PC-3 (cell line): ENCODE data around the gene AGTPBP1. TPM values are rescaled to one million over a fixed set of nuclear protein-coding genes. Genes with fewer than 3 reads are reported as not detected.

Experiments used
- ATAC-seq: fragments of 200-7000 bp; cut with Tn5 transposase; 2 replicates; pipeline ENCODE4 v1.9.1; 2020; ENCODE audit warnings: mild to moderate bottlenecking, moderate library complexity
- BruUV-seq: library from RNA; stranded (reverse); fragments of 400-500 nt; replicated peaks from 2 replicates; lab custom pipeline; 2021; lab: Mats Ljungman, UMichigan
- CTCF ChIA-PET: fragments of 300-600 bp; sonication (Branson Sonifier 250); formaldehyde crosslinking; loops from one replicate; lab custom pipeline; 2022; ENCODE audit warnings: antibody characterized with exemption; lab: Charles Lee
- POLR2A ChIA-PET: fragments of 300-600 bp; sonication (Branson Sonifier 250); formaldehyde crosslinking; loops from one replicate; lab custom pipeline; 2022; ENCODE audit warnings: antibody characterized with exemption; ENCODE audit not compliant: unreplicated experiment; lab: Charles Lee
- DNase-seq: peaks from one replicate; pipeline ENCODE4 v3.0.0-alpha.2; 2015
- H2AFZ ChIP-seq: fragments of 300-600 bp; sonication (generic); 2 replicates; pipeline ENCODE4 v1.6.0; 2016; ENCODE audit warnings: antibody characterized with exemption, low read length
- H3F3A ChIP-seq: fragments of 300-600 bp; sonication (generic); one replicate; pipeline ENCODE4 v1.6.0; 2017; ENCODE audit warnings: antibody characterized with exemption, low read length, control low read depth, mild to moderate bottlenecking; ENCODE audit not compliant: unreplicated experiment
- H3K27ac ChIP-seq: fragments of 300-600 bp; sonication (generic); 2 replicates; pipeline ENCODE4 v1.5.1; 2016; ENCODE audit warnings: mild to moderate bottlenecking, low read length
- H3K27me3 ChIP-seq: fragments of 300-600 bp; sonication (generic); 2 replicates; pipeline ENCODE4 v1.6.1; 2016; ENCODE audit warnings: low read length, mixed read lengths
- H3K36me3 ChIP-seq: fragments of 300-600 bp; sonication (generic); 2 replicates; pipeline ENCODE4 v1.6.1; 2016; ENCODE audit warnings: low read depth, mixed run types, low read length, mixed read lengths
- H3K4me1 ChIP-seq: fragments of 300-600 bp; sonication (generic); 2 replicates; pipeline ENCODE4 v1.5.1; 2016; ENCODE audit warnings: low read length; ENCODE audit not compliant: insufficient read depth
- H3K4me2 ChIP-seq: fragments of 300-600 bp; sonication (generic); 2 replicates; pipeline ENCODE4 v1.6.0; 2016; ENCODE audit warnings: low read length
- H3K4me3 ChIP-seq: fragments of 300-600 bp; sonication (generic); 2 replicates; pipeline ENCODE4 v1.5.1; 2016; ENCODE audit warnings: mild to moderate bottlenecking, low read length, mixed read lengths
- H3K79me2 ChIP-seq: fragments of 300-600 bp; sonication (generic); 2 replicates; pipeline ENCODE4 v1.6.1; 2017; ENCODE audit warnings: low read length, mixed read lengths
- H3K9ac ChIP-seq: fragments of 300-600 bp; sonication (generic); 2 replicates; pipeline ENCODE4 v1.6.0; 2016; ENCODE audit warnings: mild to moderate bottlenecking, low read length
- H3K9me2 ChIP-seq: fragments of 300-600 bp; sonication (generic); replicated peaks from 2 replicates; pipeline ENCODE4 v1.6.1; 2016; ENCODE audit warnings: mixed run types, low read length, mixed read lengths
- H3K9me3 ChIP-seq: fragments of 300-600 bp; sonication (generic); 2 replicates; pipeline ENCODE4 v1.6.1; 2016; ENCODE audit warnings: low read length, mixed read lengths
- H4K20me1 ChIP-seq: fragments of 300-600 bp; sonication (generic); 2 replicates; pipeline ENCODE4 v1.6.1; 2016; ENCODE audit warnings: low read length, mixed read lengths
- EZH2 ChIP-seq: fragments of 300-600 bp; sonication (generic); IDR thresholded peaks from one replicate; pipeline ENCODE4 v1.6.1; 2017; ENCODE audit warnings: antibody characterized with exemption, mild to moderate bottlenecking, low read length; ENCODE audit not compliant: unreplicated experiment
- EZH2phosphoT487 ChIP-seq: fragments of 300-600 bp; sonication (generic); IDR thresholded peaks from 2 replicates; pipeline ENCODE4 v1.6.1; 2018; ENCODE audit warnings: mild to moderate bottlenecking, antibody characterized with exemption, low read length, borderline replicate concordance
- intact Hi-C: fragments of 100-400 bp; cut with micrococcal nuclease; formaldehyde crosslinking; loops from 2 replicates; pipeline ENCODE4 v1.9.0; 2023
- total RNA-seq: library from RNA; depleted of rRNA; stranded (reverse); fragments of >200 nt; gene quantifications from 2 replicates; pipeline ENCODE4 v1.2.3, GENCODE V29; 2014
- TF ChIP-seq, protein P1 (sequence below): fragments of 300-600 bp; sonication (generic); conservative IDR thresholded peaks from 2 replicates; pipeline ENCODE4 v1.5.1; 2017; ENCODE audit warnings: antibody characterized with exemption, low read depth, mild to moderate bottlenecking, low read length

Gene AGTPBP1
- total RNA-seq, 1 experiment from 2014 or later = 6.0 TPM

DNA sequence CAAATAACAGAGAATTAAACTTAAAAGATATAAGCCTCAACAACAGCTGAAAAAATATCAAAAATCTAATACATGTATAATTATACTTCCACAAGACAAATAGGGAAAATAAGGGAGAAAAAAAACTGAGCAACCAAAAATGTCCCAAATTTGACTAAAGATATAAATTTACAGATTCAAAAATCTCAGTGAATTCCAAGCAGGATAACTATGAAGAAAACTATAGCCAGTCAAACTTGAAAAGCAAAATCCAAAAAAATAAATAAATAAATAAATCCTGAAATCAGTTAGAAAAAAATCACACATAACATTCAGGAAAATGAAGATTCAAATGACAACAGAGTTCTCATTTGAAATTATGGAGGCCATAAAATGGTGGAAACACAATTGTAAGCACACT lies 56.7 kb downstream of the AGTPBP1 start:
- Histone ChIP-seq H3K4me3 (no peak overlapping the region), H3K9me2 (no peaks in the 10 kb centered on the region), H3K27ac (no peak overlapping the region), H3K9ac (no peak overlapping the region), H3K4me2 (no peak overlapping the region), H2AFZ (no peak overlapping the region), H3K36me3 (no peaks in the 10 kb centered on the region), H3K4me1 (no peaks in the 10 kb centered on the region), H3K79me2 (no peaks in the 10 kb centered on the region), H3K27me3 (no peaks in the 10 kb centered on the region), H4K20me1 (no peaks in the 10 kb centered on the region), H3F3A (no peaks in the 10 kb centered on the region), H3K9me3 (no peaks in the 10 kb centered on the region)
- TF ChIP-seq, protein P1, sequence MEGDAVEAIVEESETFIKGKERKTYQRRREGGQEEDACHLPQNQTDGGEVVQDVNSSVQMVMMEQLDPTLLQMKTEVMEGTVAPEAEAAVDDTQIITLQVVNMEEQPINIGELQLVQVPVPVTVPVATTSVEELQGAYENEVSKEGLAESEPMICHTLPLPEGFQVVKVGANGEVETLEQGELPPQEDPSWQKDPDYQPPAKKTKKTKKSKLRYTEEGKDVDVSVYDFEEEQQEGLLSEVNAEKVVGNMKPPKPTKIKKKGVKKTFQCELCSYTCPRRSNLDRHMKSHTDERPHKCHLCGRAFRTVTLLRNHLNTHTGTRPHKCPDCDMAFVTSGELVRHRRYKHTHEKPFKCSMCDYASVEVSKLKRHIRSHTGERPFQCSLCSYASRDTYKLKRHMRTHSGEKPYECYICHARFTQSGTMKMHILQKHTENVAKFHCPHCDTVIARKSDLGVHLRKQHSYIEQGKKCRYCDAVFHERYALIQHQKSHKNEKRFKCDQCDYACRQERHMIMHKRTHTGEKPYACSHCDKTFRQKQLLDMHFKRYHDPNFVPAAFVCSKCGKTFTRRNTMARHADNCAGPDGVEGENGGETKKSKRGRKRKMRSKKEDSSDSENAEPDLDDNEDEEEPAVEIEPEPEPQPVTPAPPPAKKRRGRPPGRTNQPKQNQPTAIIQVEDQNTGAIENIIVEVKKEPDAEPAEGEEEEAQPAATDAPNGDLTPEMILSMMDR = no peak
- TF ChIP-seq EZH2 = no peak
- no peak for TF ChIP-seq EZH2phosphoT487
- intact Hi-C loops = no loop called here
- ATAC-seq (no peak), DNase-seq (no peak)
- CTCF ChIA-PET = no interaction called here
- POLR2A ChIA-PET = no interaction called here
- BruUV-seq = no TSS peak

DNA sequence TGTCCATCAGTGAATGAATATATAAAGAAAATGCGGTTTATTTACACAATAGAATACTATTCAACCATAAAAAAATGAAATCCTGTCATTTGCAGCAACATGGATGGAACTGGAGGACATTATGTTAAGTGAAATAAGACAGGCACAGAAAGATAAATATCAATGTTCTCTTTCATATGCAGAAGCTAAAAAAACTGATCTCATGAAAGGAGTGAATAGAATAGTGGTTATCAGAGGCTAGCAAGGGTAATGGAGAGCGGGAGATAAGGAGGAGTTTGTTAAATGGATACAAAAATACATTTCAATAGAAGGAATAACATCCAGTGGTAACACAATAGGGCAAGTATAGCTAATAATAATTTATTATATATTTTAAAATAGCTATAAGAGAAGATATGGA lies 65.0 kb downstream of the AGTPBP1 start:
- Histone ChIP-seq H3K27ac (no peak overlapping the region), H3K36me3 (no peaks in the 10 kb centered on the region), H3K4me2 (no peak overlapping the region), H3K9me2 (no peaks in the 10 kb centered on the region), H3K4me3 (no peak overlapping the region), H3K79me2 (no peaks in the 10 kb centered on the region), H4K20me1 (no peaks in the 10 kb centered on the region), H3F3A (no peaks in the 10 kb centered on the region), H3K9ac (no peak overlapping the region), H3K9me3 (no peaks in the 10 kb centered on the region), H3K27me3 (no peaks in the 10 kb centered on the region), H2AFZ (no peak overlapping the region), H3K4me1 (no peaks in the 10 kb centered on the region)
- TF ChIP-seq EZH2 (no peak), EZH2phosphoT487 (no peak)
- TF ChIP-seq, protein P1 = no peak
- no peak for DNase-seq
- no peak for ATAC-seq
- BruUV-seq = no TSS peak
- intact Hi-C loops = no loop called here
- ChIA-PET CTCF (no interaction called here), POLR2A (no interaction called here)

DNA sequence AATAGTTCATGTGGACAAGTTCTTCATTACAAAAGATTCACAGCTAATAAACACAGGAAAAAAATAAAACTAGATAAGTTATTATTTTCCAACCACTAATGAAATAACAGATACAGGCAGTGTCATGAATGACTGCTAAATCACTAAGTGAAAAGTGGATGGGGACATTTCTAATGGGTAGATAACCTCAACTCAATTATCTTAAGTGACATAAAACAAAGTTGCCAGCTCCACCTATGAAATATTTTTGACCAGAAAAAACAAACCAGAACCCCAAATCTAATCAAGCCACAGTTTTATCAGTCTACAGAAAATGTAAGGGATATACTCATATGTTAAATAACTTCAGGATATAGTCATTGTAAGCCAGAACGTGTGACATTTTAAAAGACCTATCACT lies 74.4 kb downstream of the AGTPBP1 start:
- H3K36me3 ChIP-seq = no peaks in the 10 kb centered on the region
- H3K9me3 ChIP-seq = no peaks in the 10 kb centered on the region
- POLR2A ChIA-PET = no interaction called here
- no peak overlapping the region for H2AFZ ChIP-seq
- no peak overlapping the region for H3K27ac ChIP-seq
- no peak overlapping the region for H3K4me2 ChIP-seq
- H3K9ac ChIP-seq = no peak overlapping the region
- H4K20me1 ChIP-seq = no peaks in the 10 kb centered on the region
- H3K79me2 ChIP-seq = no peaks in the 10 kb centered on the region
- no peak for ATAC-seq
- CTCF ChIA-PET = no interaction called here
- DNase-seq = no peak
- no TSS peak for BruUV-seq
- H3K4me1 ChIP-seq = no peaks in the 10 kb centered on the region
- no peak overlapping the region for H3K4me3 ChIP-seq
- H3K9me2 ChIP-seq = no peaks in the 10 kb centered on the region
- no peaks in the 10 kb centered on the region for H3K27me3 ChIP-seq
- no peaks in the 10 kb centered on the region for H3F3A ChIP-seq
- intact Hi-C loops = no loop called here
- TF ChIP-seq EZH2phosphoT487 = no peak
